HG03469 (cell line): ENCODE results near the gene ZCCHC17.

Source experiments
- ATAC-seq: cut with Tn5 transposase; IDR thresholded peaks from one replicate; pipeline ENCODE4 v1.9.1; 2021; ENCODE audit warnings: mild to moderate bottlenecking, moderate library complexity, moderate number of reproducible peaks; ENCODE audit not compliant: unreplicated experiment

Gene ZCCHC17

GRCh38 chr1:31302709-31303441 is 6.0 kb downstream of the ZCCHC17 start:
- ATAC-seq = no peak

- ATAC-seq = no peak
These were observed 9.4 kb downstream of the ZCCHC17 start for GRCh38 chr1:31306278-31306677.

GRCh38 chr1:31308036-31308435 is 11.2 kb downstream of the ZCCHC17 start:
- ATAC-seq = no peak

- no peak for ATAC-seq
These were observed 13.4 kb downstream of the ZCCHC17 start for GRCh38 chr1:31310198-31310597.

- no peak for ATAC-seq
These were observed 19.1 kb downstream of the ZCCHC17 start for GRCh38 chr1:31315902-31316301.

- no peak for ATAC-seq
These were observed 21.3 kb downstream of the ZCCHC17 start for GRCh38 chr1:31318146-31318545.

- no peak for ATAC-seq
These were observed 27.3 kb downstream of the ZCCHC17 start for GRCh38 chr1:31324093-31324492.

GRCh38 chr1:31324992-31325391 is 28.2 kb downstream of the ZCCHC17 start:
- ATAC-seq = no peak

- ATAC-seq = no peak
These were observed 29.6 kb downstream of the ZCCHC17 start for GRCh38 chr1:31326461-31326860.

GRCh38 chr1:31327381-31327780 is 30.5 kb downstream of the ZCCHC17 start:
- ATAC-seq = no peak

GRCh38 chr1:31335007-31335406 is 38.2 kb downstream of the ZCCHC17 start:
- no peak for ATAC-seq

GRCh38 chr1:31336687-31337467 is 40.0 kb downstream of the ZCCHC17 start:
- no peak for ATAC-seq

GRCh38 chr1:31344503-31344902 is 47.7 kb downstream of the ZCCHC17 start:
- no peak for ATAC-seq

- ATAC-seq = no peak
These were observed 48.8 kb downstream of the ZCCHC17 start for GRCh38 chr1:31345635-31346034.

GRCh38 chr1:31346785-31347184 is 50.0 kb downstream of the ZCCHC17 start:
- no peak for ATAC-seq

- ATAC-seq = no peak
These were observed 51.6 kb downstream of the ZCCHC17 start for GRCh38 chr1:31348449-31348848.

GRCh38 chr1:31354283-31354682 is 57.5 kb downstream of the ZCCHC17 start:
- ATAC-seq = no peak

- no peak for ATAC-seq
These were observed 59.6 kb downstream of the ZCCHC17 start for GRCh38 chr1:31356427-31356826.

GRCh38 chr1:31361607-31362006 is 64.8 kb downstream of the ZCCHC17 start:
- ATAC-seq = no peak

GRCh38 chr1:31362032-31362431 is 65.2 kb downstream of the ZCCHC17 start:
- ATAC-seq = no peak

- ATAC-seq = no peak
These were observed 67.9 kb downstream of the ZCCHC17 start for GRCh38 chr1:31364561-31365250.

GRCh38 chr1:31366796-31367195 is 70.0 kb downstream of the ZCCHC17 start:
- ATAC-seq = no peak
